Measurements from ENCODE around the gene LMF1. TPM values are rescaled to one million over a fixed set of nuclear protein-coding genes. Genes with fewer than 3 reads are reported as not detected.

LMF1 gene
- total RNA-seq, 4 donors from 2014 or later = 21.8 to 47.9 (median 36.0) TPM

GRCh38 chr16:833411-833810 lies 137.4 kb downstream of the LMF1 start:
- no peak overlapping the region for H3K4me3 ChIP-seq
- TF ChIP-seq CTCF (IDR thresholded peaks at IDR 0.05) = no peak
- TF ChIP-seq POLR2A (IDR thresholded peaks at IDR 0.05) = no peak
- DNase-seq = no peak
- intact Hi-C loops (cut with DNase I; ENCODE audit: low total_unique reads) = no loop called here
- H3K36me3 ChIP-seq = no peaks in the 10 kb centered on the region
- H3K27me3 ChIP-seq = peaks cover 0 to 3% of the 10 kb centered on the region in 2 donors
- H3K9me3 ChIP-seq = peaks cover 0 to 3% of the 10 kb centered on the region in 2 donors
- H3K27ac ChIP-seq = no peak overlapping the region
- no peaks in the 10 kb centered on the region for H3K4me1 ChIP-seq

- no peak for DNase-seq
- no peaks in the 10 kb centered on the region for H3K36me3 ChIP-seq
- H3K27me3 ChIP-seq = no peaks in the 10 kb centered on the region
- no peaks in the 10 kb centered on the region for H3K4me1 ChIP-seq
- H3K4me3 ChIP-seq = no peak overlapping the region
- no peak overlapping the region for H3K27ac ChIP-seq
- no peak for TF ChIP-seq POLR2A (IDR thresholded peaks at IDR 0.05)
- TF ChIP-seq CTCF (IDR thresholded peaks at IDR 0.05) = no peak
- intact Hi-C loops (cut with DNase I; ENCODE audit: low total_unique reads) = no loop called here
- H3K9me3 ChIP-seq = peaks cover 0 to 3% of the 10 kb centered on the region in 2 donors
These were observed 138.0 kb downstream of the LMF1 start for GRCh38 chr16:832652-833336.

DNA sequence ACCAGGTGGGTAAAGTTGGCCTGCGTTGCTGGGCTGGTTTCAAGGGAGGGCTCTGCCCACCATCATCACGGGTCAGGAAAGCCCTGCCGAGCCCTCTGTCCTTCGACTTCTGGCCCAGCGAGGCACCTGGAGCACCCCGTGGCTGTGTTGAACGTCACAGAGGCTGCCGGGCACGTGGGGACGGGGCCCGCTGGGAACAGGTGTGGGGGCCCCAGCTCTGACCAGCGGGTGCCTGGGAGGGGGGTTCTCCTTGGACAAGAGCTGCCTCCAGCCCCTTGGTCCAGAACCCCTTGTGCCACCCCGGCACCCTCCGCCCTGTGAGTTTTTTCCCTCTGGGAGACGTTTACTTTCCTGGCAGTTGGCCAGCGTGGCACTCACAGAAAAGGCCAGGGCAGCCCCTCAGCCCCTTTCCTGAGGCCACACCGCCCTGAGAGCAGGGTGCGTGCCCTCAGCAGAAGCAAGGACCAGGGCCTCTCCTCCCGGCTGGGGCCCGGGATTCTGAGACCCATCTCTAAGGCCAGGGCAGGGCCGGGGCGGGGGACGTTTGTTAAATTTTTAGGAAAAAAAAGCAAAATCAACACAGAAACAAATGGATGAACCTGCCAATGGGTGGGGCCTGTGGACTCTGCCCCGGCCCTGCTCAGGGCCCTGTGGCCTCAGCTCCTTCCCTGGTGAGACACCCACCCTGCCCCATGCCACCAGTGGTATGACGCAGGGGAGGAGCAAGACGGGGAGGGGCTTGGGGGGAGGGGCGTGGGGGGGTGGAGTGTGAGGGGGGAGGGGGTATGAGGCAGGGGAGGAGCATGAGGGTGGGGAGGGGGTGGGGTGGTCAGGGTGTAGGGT lies 139.0 kb downstream of the LMF1 start:
- intact Hi-C loops (cut with DNase I; ENCODE audit: low total_unique reads) = no loop called here
- Histone ChIP-seq H3K36me3 (no peaks in the 10 kb centered on the region), H3K4me3 (no peak overlapping the region), H3K27me3 (no peaks in the 10 kb centered on the region), H3K4me1 (no peaks in the 10 kb centered on the region), H3K9me3 (peaks cover 0 to 2% of the 10 kb centered on the region in 2 donors), H3K27ac (no peak overlapping the region)
- TF ChIP-seq CTCF (IDR thresholded peaks at IDR 0.05) = no peak
- TF ChIP-seq POLR2A (IDR thresholded peaks at IDR 0.05) = no peak
- DNase-seq = no peak

DNA sequence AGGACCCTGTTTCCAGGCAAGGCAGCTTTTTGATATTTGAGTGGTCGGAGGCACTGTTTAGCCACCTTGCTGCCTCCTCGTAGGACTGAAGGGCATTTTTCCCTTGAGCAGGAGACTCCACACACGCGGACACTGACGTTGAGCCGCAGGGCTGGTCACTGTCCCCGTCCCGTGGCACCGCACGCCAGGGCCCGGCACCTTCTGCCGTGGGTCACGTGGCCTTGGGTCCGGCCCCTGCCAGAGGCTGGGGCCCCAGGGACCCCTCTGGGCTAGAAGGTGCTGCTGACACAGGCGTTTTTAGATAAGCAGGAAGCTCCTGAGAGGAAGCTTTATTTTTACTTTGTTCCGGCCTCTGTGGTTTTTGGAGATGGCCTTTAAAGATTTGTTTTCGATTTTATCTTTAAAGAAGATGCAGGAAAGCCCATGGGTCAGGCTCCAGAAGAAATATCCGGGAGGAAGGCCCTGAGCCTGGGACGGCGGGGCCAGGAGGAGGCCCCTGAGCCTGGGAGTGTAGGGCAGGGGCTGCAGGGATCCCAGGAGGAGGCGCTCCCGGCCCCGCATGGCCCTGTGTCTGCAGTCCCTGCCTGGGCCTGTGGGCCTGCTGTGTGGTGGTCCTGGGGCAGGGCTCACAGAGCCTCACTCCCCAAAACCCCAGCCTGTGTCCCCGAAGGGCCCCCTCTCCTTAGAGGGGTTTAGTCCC lies 139.8 kb downstream of the LMF1 start:
- Histone ChIP-seq H3K27ac (no peak overlapping the region), H3K4me1 (no peaks in the 10 kb centered on the region), H3K27me3 (no peaks in the 10 kb centered on the region), H3K4me3 (no peak overlapping the region), H3K9me3 (no peaks in the 10 kb centered on the region), H3K36me3 (no peaks in the 10 kb centered on the region)
- intact Hi-C loops (cut with DNase I; ENCODE audit: low total_unique reads) = no loop called here
- no peak for DNase-seq
- TF ChIP-seq CTCF (IDR thresholded peaks at IDR 0.05) (no peak), POLR2A (IDR thresholded peaks at IDR 0.05) (no peak)
